Retinal pigment epithelial cell (primary cell): ENCODE measurements around the gene MAML3.

ENCODE experiments used
- DNase-seq: peaks from one replicate; pipeline ENCODE4 v3.0.0-alpha.2; 2010; ENCODE audit warnings: low read depth
- H3K4me3 ChIP-seq: 2 replicates; pipeline ENCODE4 v1.5.1; 2011; ENCODE audit warnings: mild to moderate bottlenecking, low read length, control low read depth, moderate library complexity
- TF ChIP-seq, protein P1 (sequence below): conservative IDR thresholded peaks from 2 replicates; pipeline ENCODE4 v1.5.1; 2011; ENCODE audit warnings: low read depth, low read length, control low read depth, inconsistent platforms

The MAML3 gene

DNA sequence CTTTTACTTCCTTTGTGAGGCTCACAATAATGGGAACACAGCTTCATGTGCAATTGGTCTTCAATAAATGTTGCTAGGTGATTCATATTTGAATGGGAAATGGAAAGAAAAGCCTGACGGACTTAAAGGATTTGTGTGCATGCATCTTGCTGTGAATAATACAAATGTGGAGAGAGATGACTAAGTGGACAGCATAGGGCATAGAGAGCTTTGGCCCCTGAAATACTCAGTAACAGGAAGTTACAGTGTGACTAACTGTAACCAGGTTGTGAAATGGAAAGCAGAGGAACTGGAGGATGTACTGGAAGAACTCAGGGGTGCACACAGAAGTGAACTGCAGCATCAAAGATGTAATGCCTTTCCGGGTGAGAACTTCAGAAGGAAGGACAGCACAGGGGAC lies 281.7 kb downstream of the MAML3 start:
- no peak overlapping the region for H3K4me3 ChIP-seq
- TF ChIP-seq, protein P1, sequence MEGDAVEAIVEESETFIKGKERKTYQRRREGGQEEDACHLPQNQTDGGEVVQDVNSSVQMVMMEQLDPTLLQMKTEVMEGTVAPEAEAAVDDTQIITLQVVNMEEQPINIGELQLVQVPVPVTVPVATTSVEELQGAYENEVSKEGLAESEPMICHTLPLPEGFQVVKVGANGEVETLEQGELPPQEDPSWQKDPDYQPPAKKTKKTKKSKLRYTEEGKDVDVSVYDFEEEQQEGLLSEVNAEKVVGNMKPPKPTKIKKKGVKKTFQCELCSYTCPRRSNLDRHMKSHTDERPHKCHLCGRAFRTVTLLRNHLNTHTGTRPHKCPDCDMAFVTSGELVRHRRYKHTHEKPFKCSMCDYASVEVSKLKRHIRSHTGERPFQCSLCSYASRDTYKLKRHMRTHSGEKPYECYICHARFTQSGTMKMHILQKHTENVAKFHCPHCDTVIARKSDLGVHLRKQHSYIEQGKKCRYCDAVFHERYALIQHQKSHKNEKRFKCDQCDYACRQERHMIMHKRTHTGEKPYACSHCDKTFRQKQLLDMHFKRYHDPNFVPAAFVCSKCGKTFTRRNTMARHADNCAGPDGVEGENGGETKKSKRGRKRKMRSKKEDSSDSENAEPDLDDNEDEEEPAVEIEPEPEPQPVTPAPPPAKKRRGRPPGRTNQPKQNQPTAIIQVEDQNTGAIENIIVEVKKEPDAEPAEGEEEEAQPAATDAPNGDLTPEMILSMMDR = no peak
- peak; percentile 86 for DNase-seq

DNA sequence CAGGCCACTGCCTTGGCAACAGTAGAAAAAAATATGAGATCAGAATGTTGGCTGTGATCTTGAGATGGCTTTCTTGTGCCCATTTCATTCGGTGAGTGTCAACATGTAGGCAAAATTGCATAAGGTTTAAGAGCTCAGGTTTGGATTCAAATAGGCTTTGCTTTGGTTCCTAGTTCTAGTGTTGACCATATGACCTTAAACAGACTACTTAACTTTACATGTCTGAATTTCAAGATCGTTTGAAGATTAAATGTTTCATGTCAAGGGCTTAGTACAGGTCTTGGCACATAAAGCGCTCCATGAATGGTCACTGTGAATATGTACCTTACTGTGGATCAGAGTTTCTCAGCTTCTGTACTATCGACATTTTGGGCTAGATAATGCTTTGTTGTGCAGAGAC lies 284.2 kb downstream of the MAML3 start:
- TF ChIP-seq, protein P1 = no peak
- no peak for DNase-seq
- H3K4me3 ChIP-seq = no peak overlapping the region

DNA sequence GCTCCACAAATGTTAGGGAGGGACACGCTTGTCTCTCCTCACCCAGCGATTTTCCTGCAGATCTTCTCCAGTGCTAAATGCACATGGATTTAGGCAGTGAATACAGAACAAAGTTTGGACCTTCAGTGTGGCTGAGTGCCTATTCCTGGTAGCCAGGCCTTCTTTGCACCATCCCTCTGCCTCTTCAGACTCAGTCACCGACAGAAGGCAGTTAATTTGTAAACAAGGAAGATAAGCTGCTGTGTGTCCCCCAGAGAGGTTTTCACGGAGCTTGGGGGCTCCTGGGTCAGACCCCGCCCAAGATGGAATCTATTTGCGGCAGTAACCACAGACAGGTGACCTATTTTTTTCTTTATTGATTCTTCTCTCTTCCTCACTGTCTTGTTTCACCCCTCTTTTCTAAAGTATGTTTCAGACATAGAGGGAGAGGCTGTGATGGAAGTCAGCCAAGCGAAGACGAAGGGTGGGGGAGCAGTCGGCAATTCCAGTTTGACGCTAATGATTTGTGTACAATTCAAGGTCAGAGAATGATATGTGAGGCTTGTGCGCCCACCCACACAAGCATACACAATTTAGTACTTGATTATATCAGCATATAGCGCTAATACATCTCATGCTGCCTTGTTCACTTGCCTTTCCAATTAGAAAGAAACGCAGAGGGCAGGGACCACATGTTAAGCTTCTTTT lies 287.6 kb downstream of the MAML3 start:
- DNase-seq = no peak
- TF ChIP-seq, protein P1 = no peak
- peak overlapping the region; percentile 9 for H3K4me3 ChIP-seq

DNA sequence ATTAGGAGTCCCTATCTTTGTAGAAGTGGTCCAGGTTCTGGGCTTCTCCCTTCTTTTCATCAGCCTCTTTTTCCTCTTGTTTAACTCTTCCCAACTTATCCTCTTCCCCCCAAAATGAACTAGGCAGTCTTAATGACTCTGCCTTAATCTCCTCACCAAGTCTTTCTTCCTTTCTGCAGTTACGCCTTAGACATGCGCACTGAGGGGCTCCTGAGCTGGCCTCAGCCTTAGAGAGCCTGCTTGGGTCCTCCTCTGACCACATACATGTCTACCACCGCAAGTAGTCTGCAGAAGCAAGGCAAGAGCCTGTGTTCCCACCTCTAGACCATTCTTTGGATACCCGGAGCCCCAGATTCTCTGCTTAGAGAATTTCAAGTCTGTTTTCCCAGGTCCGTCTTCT lies 288.4 kb downstream of the MAML3 start:
- no peak for DNase-seq
- TF ChIP-seq, protein P1 = no peak
- no peak overlapping the region for H3K4me3 ChIP-seq

DNA sequence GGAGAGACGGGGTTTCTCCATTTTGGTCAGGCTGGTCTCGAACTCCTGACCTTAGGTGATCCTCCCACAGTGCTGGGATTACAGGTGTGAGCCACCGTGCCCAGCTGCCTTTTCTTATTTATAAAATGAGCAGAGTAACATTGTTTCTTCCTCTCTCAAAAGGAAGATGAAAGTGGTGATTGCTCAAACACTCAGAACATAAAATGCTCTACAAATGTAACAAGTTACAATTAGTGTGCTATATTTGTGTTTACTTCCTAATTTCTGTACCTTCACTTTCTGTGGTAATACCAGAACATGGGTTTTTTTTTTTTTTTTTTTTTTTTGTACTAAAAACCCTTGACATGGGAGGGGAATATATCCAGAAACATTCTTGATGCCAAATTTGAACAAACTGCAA lies 290.5 kb downstream of the MAML3 start:
- TF ChIP-seq, protein P1 = no peak
- no peak overlapping the region for H3K4me3 ChIP-seq
- no peak for DNase-seq

DNA sequence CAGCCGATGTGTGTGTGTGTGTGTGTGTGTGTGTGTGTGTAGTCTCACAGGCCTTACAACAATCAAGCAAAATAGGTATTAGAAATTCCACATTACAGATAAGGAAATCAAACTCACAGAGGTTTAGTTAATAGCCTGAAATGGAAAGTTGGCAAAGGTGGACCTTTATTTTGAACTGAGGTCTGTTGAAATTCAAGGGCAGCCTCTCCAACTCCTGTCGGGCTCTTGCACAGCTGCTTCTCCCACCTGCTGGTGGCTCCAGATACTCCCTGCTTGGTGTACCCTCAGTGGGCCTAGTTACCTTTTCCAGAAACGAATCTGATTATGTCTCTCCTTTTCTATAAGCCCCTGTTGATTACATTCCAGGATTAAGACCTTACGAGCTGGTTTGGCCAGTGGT lies 292.5 kb downstream of the MAML3 start:
- no peak for DNase-seq
- TF ChIP-seq, protein P1 = no peak
- H3K4me3 ChIP-seq = no peak overlapping the region

DNA sequence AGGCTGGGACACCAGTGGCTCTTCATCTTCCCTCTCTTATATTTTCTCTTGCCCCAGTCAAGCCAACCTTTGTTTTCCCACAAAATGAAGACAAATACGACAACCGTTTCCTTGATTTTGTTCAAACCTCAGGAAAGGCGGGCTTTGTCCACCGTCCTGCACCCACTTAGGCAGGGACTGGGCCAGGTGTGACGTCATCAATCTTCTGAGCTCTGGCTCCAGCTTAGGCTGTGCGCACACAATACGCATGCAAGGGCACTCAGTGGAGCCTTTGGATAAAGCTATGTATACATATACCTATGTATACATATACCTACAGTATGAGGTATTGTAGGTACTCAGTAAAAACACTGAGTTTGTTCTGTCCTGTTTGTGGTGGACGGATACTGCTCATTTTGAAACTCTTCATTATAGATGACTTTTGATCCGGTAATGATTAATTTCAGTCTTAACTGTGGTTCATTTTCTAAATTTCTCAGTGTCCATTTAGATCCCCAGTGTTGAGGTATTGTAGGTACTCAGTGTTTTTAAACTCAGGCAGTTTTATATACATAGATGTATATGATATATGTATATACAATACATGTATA lies 293.5 kb downstream of the MAML3 start:
- no peak for DNase-seq
- TF ChIP-seq, protein P1 = no peak
- H3K4me3 ChIP-seq = no peak overlapping the region
